Upper lobe of left lung (tissue), 6 donors: ENCODE results near the gene LITAFD. TPM values are rescaled to one million over a fixed set of nuclear protein-coding genes. Genes with fewer than 3 reads are reported as not detected.
A peak's percentile ranks its signal among the peaks of the same experiment; 100 is the strongest.

Source experiments
- ATAC-seq, 2 donors: fragments of 200-7000 bp; cut with Tn5 transposase; one replicate each; pipeline ENCODE4 v1.9.1; 2022; ENCODE audit warnings: mild to moderate bottlenecking in 2 of 2, moderate library complexity in 2 of 2; ENCODE audit not compliant: low FRiP score in 2 of 2
- DNase-seq, 2 donors: peaks; one replicate each; pipeline ENCODE4 v3.0.0-alpha.2; 2019 to 2020
- H3K27ac ChIP-seq, 4 donors: fragments of 200-600 bp; sonication (generic); one replicate each; pipeline ENCODE4 v1.5.1; 2016 to 2019
- H3K27me3 ChIP-seq, 4 donors: fragments of 200-600 bp; sonication (generic); one replicate each; pipeline ENCODE4 v1.5.1; 2017 to 2019
- H3K36me3 ChIP-seq, 4 donors: fragments of 200-600 bp; sonication (generic); one replicate each; pipeline ENCODE4 v1.5.1; 2016 to 2019
- H3K4me1 ChIP-seq, 4 donors: fragments of 200-600 bp; sonication (generic); one replicate each; pipeline ENCODE4 v1.5.1; 2018 to 2019
- H3K4me3 ChIP-seq, 4 donors: fragments of 200-600 bp; sonication (generic); one replicate each; pipeline ENCODE4 v1.5.1; 2017 to 2019; ENCODE audit warnings: mild to moderate bottlenecking in 2 of 4, moderate library complexity in 1 of 4
- H3K9me3 ChIP-seq, 4 donors: fragments of 200-600 bp; sonication (generic); one replicate each; pipeline ENCODE4 v1.5.1; 2018 to 2019
- EP300 ChIP-seq, 4 donors: sonication (generic); formaldehyde crosslinking; IDR thresholded peaks; one replicate each; pipeline ENCODE4 v1.5.1; 2017; ENCODE audit warnings: antibody characterized with exemption in 4 of 4, control low read depth in 2 of 4
- POLR2A ChIP-seq, 4 donors: fragments of 450-650 bp; IDR thresholded peaks; one replicate each; pipeline ENCODE4 v1.5.1; 2016 to 2017; ENCODE audit warnings: antibody characterized with exemption in 4 of 4, mild to moderate bottlenecking in 2 of 4
- POLR2AphosphoS5 ChIP-seq, 2 donors: sonication (generic); formaldehyde crosslinking; IDR thresholded peaks; one replicate each; pipeline ENCODE4 v1.5.1; 2017; ENCODE audit warnings: antibody characterized with exemption in 2 of 2
- WGBS, 2 donors: methylation state at CpG; one replicate each; pipeline ENCODE4 v1.1.5; 2017 to 2018; 5-methylcytosine and 5-hydroxymethylcytosine counted together
- total RNA-seq, 6 donors: library from RNA; depleted of rRNA in 4 of 6; stranded (reverse); fragments of >200 nt in 4 of 6; gene quantifications; one replicate each; pipeline versions ENCODE4 v1.1.0 to v1.2.1, GENCODE V29; 2016 to 2021
- TF ChIP-seq, protein P1 (sequence below), 6 experiments: fragments of 450-650 bp in 4 of 6; fragments of 200-600 bp in 2 of 6; sonication (generic) in 2 of 6; IDR thresholded peaks; one replicate each; pipeline ENCODE4 v1.5.1; 2016 to 2019; ENCODE audit warnings: antibody characterized with exemption in 6 of 6
- donor health status: DM: no; HTN: no; CAD: no; lungs with moderate emphysema.
- donor health status: DM: no; HTN: yes; CAD: no; lungs with severe emphysema.

LITAFD gene
- total RNA-seq, 6 donors from 2014 or later: not detected

DNA sequence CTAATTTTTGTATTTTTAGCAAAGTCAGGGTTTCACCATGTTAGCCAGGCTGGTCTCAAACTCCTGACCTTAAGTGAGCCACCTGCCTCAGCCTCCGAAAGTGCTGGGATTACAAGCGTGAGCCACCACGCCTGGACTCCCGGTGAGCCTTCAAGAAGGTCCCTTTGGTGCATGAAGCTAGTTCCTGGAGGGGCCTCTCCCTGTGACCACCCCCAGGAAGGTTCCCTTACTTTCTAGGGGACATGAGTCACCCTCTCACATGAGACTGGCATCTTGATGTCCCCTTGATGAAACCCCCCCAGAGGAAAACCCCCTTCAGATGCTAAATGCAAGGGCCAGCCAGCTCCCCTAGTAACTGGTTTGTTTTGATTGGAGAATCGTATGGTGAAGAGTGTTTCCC is 26.2 kb upstream of the LITAFD start:
- Histone ChIP-seq H3K4me1 (peaks cover 29 to 68% (median 42%) of the 10 kb centered on the region in 4 donors), H3K27ac (peak overlapping the region; percentile 43 to 86 (median 66)), H3K36me3 (peaks cover 4 to 65% (median 48%) of the 10 kb centered on the region in 4 donors), H3K4me3 (no peak overlapping the region), H3K27me3 (no peaks in the 10 kb centered on the region), H3K9me3 (no peaks in the 10 kb centered on the region)
- DNase-seq (peak in 1 of 2 donors; percentile 5), ATAC-seq (no peak)
- TF ChIP-seq POLR2A (IDR thresholded peaks at IDR 0.05): no peak
- TF ChIP-seq POLR2AphosphoS5 (IDR thresholded peaks at IDR 0.05): no peak
- TF ChIP-seq EP300 (IDR thresholded peaks at IDR 0.05): no peak
- TF ChIP-seq, protein P1, sequence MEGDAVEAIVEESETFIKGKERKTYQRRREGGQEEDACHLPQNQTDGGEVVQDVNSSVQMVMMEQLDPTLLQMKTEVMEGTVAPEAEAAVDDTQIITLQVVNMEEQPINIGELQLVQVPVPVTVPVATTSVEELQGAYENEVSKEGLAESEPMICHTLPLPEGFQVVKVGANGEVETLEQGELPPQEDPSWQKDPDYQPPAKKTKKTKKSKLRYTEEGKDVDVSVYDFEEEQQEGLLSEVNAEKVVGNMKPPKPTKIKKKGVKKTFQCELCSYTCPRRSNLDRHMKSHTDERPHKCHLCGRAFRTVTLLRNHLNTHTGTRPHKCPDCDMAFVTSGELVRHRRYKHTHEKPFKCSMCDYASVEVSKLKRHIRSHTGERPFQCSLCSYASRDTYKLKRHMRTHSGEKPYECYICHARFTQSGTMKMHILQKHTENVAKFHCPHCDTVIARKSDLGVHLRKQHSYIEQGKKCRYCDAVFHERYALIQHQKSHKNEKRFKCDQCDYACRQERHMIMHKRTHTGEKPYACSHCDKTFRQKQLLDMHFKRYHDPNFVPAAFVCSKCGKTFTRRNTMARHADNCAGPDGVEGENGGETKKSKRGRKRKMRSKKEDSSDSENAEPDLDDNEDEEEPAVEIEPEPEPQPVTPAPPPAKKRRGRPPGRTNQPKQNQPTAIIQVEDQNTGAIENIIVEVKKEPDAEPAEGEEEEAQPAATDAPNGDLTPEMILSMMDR (IDR thresholded peaks at IDR 0.05): no peak
- WGBS, 2 donors: 58 to 78% methylated on average over 1 to 5 of the region's 5 CpGs

DNA sequence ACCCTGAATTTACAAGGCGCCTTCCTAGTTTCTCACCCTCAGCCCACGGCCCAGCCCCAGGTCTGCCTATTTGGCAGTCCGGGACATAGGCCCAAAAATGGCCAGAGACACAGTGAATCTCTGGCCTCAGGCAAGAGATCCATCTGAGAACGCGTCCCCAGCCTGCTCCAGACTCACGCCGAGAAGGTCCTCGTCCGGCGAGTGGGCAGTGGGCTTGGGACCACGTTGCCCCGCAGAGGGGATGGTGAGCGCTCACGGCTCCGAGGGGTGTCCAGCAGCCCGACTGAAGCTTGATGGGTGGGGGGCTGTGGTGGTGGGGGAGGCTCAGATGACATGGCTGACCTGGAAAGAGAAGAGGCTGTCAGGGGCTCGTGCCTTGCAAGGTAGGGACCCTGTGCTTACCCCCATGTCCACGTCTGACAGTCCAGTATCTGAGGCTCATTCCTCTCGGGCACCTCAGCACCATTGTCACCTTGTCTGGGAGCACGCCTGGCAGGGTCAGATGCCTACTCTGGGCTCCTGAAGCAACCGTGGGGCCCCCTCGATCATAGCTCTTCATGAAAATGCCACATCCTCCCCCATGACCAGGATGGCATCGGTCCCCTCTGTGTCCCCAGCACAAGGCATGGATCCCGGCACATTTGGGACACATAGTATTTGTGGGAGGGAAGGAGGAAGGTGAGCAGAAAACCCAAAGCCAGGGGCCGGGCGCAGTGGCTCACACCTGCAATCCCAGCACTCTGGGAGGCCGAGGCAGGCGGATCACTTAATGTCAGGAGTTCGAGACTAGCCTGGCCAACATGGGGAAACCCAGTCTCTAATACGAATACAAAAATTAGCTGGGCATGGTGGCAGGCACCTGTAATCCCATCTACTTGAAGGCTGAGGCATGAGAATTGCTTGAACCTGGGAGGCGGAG is 22.9 kb upstream of the LITAFD start:
- Histone ChIP-seq H3K36me3 (peaks cover 4 to 45% (median 36%) of the 10 kb centered on the region in 4 donors), H3K4me3 (no peak overlapping the region), H3K27me3 (no peaks in the 10 kb centered on the region), H3K4me1 (peaks cover 43 to 76% (median 62%) of the 10 kb centered on the region in 4 donors), H3K27ac (peak overlapping the region; percentile 66 to 97 (median 80)), H3K9me3 (no peaks in the 10 kb centered on the region)
- DNase-seq (no peak), ATAC-seq (no peak)
- 88 to 89% methylated on average over 14 to 25 of the region's 31 CpGs for WGBS, 2 donors
- TF ChIP-seq POLR2A (IDR thresholded peaks at IDR 0.05) (no peak), EP300 (IDR thresholded peaks at IDR 0.05) (no peak)

DNA sequence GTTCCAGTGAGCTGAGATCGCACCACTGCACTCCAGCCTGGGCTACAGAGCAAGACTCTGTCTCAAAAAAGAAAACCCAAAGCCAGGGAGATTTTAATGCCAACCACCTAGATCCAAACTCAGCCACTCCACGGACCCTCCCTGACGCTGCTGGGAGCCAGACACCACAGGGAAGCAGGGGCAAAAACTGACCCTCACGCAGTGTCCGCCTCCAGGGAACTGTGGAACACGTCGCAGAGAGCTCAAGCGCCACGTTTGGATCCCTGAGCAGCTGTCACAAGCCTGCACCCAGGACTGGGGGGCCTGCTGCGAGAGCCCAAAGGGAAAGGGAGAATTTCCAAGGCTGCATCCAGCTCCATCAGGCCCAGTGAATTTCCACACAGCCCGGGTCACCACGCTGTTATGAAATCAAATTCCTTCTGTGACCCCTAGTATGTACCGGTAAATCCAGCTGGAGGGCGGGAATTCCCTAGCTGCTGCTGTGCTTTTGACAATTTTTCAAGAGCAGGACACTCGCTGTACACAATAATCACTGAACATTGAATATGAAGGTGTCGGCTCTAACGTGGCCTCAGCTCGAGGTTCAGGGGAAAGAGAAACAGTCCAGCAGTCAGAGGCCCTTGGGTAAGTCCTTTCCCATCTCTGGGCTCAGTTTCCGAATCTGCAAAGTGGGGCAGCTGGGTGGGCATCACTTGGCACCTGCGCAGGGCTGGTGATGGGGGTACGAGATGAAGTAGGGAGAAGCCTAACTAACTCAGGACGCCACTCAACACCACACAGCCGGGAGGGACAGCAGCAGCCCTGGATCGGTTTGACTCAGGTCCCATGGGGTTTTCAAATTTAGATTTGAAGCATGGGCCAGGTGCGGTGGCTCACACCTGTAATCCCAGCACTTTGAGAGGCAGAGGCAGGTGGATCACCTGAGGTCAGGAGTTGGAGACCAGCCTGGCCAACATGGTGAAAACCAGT is 22.0 kb upstream of the LITAFD start:
- peaks cover 46 to 83% (median 66%) of the 10 kb centered on the region in 4 donors for H3K4me1 ChIP-seq
- ATAC-seq: peak in 1 of 2 donors; percentile 22

DNA sequence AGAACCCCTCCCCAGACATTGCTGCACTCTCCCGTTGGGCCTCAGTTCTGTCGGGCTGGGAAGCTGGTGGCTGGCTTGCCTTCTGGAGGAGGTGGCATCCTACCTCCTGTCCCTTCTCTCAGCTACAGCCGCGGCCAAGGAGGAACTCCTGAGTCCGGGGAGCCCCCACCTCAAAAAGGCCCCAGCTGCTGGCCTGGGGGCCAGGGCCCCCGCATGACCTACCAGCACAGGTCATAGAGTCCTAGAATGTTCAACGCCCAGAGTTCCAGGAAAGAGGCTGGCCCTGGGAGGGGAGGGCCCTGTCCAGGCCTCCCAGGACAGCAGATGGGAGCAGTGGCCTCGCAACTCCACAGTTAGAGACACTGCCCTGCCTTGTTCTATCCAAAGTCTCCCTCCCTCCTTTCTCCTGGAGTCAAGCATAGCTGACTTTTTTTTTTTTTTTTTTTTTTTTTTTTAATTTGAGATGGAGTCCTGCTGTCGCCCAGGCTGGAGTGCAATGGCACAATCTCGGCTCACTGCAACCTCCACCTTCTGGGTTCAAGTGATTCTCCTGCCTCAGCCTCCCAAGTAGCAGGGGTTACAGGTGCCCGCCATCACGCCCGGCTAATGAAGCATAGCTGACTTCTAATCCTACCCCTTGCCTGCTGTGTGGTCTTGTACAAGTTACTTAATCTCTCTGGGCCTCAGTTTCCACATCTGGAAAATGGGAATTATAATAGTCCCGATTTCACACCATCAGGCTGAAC is 20.4 kb upstream of the LITAFD start:
- no peak for DNase-seq
- Histone ChIP-seq H3K36me3 (peaks cover 4 to 20% (median 16%) of the 10 kb centered on the region in 4 donors), H3K9me3 (no peaks in the 10 kb centered on the region), H3K27me3 (no peaks in the 10 kb centered on the region), H3K4me1 (peaks cover 54 to 83% (median 73%) of the 10 kb centered on the region in 4 donors), H3K4me3 (peak overlapping the region in 1 of 4 donors; percentile 6), H3K27ac (peak overlapping the region; percentile 66 to 97 (median 80))
- 68% methylated on average over 10 to 14 of the region's 14 CpGs for WGBS, 2 donors
- TF ChIP-seq POLR2A (IDR thresholded peaks at IDR 0.05) (no peak), POLR2AphosphoS5 (IDR thresholded peaks at IDR 0.05) (peak; percentile 25 to 62), EP300 (IDR thresholded peaks at IDR 0.05) (peak in 3 of 4 donors; percentile 15 to 37 (median 31))
- peak in 1 of 2 donors; percentile 28 for ATAC-seq

More for the DNA sequence above, 22.0 kb upstream of the LITAFD start:
- H3K4me3 ChIP-seq: no peak overlapping the region
- peaks cover 4 to 35% (median 26%) of the 10 kb centered on the region in 4 donors for H3K36me3 ChIP-seq
- no peaks in the 10 kb centered on the region for H3K27me3 ChIP-seq
- WGBS, 2 donors: 53 to 64% methylated on average over 17 to 25 of the region's 25 CpGs
- DNase-seq: peak in 1 of 2 donors; percentile 81
- TF ChIP-seq POLR2AphosphoS5 (IDR thresholded peaks at IDR 0.05): peak; percentile 75 to 82
- TF ChIP-seq EP300 (IDR thresholded peaks at IDR 0.05): peak in 3 of 4 donors; percentile 55 to 91 (median 57)
- TF ChIP-seq, protein P1 (IDR thresholded peaks at IDR 0.05): no peak
- TF ChIP-seq POLR2A (IDR thresholded peaks at IDR 0.05): no peak
- H3K27ac ChIP-seq: peak overlapping the region; percentile 66 to 97 (median 80)
- no peaks in the 10 kb centered on the region for H3K9me3 ChIP-seq
